Neural cell (in vitro differentiated cells): Measurements from ENCODE around the gene UTP14C.

Experiments
- CTCF ChIP-seq: fragments of 450-650 bp; IDR thresholded peaks from 2 replicates; pipeline ENCODE4 v1.5.1; 2014; ENCODE audit warnings: antibody characterized with exemption, mild to moderate bottlenecking, moderate library complexity; ENCODE audit not compliant: poor library complexity, severe bottlenecking
- EZH2 ChIP-seq: fragments of 200-600, 300-800 bp; shearing (Covaris generic), sonication (generic); IDR thresholded peaks from 2 replicates; pipeline ENCODE4 v1.6.1; 2014; ENCODE audit warnings: antibody characterized with exemption, low read length, borderline replicate concordance, mild to moderate bottlenecking; ENCODE audit not compliant: insufficient read depth, poor library complexity, severe bottlenecking
- MXI1 ChIP-seq: fragments of 450-650 bp; conservative IDR thresholded peaks from 2 replicates; pipeline ENCODE4 v1.6.1; 2014; ENCODE audit warnings: antibody characterized with exemption, mild to moderate bottlenecking; ENCODE audit not compliant: poor library complexity, severe bottlenecking
- POLR2AphosphoS5 ChIP-seq: IDR thresholded peaks from 2 replicates; pipeline ENCODE4 v1.6.1; 2012
- SMC3 ChIP-seq: fragments of 450-650 bp; conservative IDR thresholded peaks from 2 replicates; pipeline ENCODE4 v1.6.1; 2014; ENCODE audit warnings: antibody characterized with exemption, mild to moderate bottlenecking, moderate library complexity; ENCODE audit not compliant: poor library complexity

DNA sequence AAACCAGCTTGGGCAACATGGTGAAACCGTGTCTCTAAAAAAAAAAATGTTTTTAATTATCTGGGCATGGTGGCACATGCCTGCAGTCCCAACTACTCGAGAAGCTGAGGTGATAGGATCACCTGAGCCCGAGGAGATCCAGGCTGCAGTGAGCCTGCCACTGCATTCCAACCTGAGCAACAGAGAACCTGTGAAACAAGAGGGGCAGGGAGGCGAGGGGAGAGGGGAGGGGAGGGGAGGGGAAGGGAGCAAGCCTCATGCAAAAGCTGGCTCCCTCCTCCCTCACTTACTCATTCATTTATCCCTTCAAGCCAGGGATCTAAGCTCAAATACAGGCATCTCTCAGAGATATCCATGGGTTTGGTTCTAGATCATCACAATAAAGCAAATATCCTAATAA is 22.1 kb upstream of the UTP14C start:
- no peak for TF ChIP-seq MXI1
- TF ChIP-seq CTCF, result no peak
- no peak for TF ChIP-seq POLR2AphosphoS5
- TF ChIP-seq EZH2, result no peak
- TF ChIP-seq SMC3, result no peak
